C1 segment of cervical spinal cord (tissue), 14 donors: ENCODE measurements around the gene SCGB1A1.
A peak's percentile ranks its signal among the peaks of the same experiment; 100 is the strongest.

ENCODE experiments used
- DNase-seq, 14 donors: peaks; one replicate each; lab custom pipeline; 2025; lab: John Stamatoyannopoulos, UW

Gene SCGB1A1

GRCh38 chr11:62420882-62421281, 2.0 kb downstream of the SCGB1A1 start:
- DNase-seq: no peak

DNA sequence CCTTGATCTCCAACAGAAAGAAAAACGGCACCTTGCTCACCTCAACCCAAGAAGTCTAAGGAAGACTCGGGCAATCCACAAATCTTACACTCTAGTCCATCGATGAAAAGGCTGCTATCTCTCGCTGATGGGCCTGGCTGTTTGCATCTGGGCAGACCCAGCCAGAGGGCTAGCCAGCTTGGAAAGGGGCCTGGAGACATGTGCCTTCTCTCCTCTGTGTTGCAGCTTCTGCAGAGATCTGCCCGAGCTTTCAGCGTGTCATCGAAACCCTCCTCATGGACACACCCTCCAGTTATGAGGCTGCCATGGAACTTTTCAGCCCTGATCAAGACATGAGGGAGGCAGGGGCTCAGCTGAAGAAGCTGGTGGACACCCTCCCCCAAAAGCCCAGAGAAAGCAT, 3.2 kb downstream of the SCGB1A1 start:
- no peak for DNase-seq

DNA sequence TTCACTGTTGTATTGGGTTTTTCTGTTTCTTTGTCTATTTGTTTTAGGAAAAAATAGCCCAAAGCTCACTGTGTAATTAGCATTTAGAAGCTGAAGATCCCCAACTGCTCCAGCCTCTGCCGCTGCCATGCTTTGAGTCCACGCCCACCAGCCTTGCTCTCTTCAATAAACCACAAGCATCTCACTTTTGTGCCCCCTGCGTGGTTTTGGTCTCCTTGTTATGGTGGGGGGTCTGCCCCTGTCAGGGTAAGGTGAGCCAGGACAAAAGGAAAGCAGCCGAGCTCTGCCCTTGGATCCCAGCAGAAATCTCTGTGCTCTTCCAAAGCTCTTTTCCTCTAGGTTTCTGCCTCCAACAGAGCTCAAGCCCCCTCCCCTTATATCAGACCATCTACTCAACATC, 4.2 kb downstream of the SCGB1A1 start:
- no peak for DNase-seq

DNA sequence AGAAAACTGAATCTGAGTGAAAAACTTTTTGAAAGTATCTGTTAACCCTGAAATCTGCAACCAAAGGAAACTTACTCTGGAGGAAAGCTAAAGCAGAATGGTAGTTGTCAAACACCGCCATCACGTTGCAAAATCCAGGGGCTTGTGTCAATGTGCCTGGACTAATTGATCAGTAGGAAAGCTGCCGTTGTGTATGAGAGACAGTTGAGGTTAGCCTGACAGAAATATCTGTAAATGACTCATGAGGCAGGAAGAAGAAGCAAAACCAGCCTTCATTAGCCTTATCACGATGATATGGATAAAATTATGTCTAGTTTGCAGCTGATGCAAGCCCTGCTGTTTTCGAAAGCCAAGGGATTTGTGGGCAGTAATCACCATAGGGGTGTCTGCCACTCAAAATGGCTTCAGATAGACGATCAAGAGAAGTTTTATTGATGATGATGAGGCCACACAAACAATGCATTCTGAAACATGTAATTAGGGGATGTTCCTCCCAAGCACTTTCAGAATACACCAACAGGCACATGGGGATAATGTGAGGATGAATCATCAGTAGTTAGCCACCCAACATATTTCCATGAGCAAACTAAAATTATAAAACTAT, 8.9 kb downstream of the SCGB1A1 start:
- DNase-seq: no peak

- DNase-seq: no peak
Observed at GRCh38 chr11:62428871-62429560, 10.2 kb downstream of the SCGB1A1 start.

DNA sequence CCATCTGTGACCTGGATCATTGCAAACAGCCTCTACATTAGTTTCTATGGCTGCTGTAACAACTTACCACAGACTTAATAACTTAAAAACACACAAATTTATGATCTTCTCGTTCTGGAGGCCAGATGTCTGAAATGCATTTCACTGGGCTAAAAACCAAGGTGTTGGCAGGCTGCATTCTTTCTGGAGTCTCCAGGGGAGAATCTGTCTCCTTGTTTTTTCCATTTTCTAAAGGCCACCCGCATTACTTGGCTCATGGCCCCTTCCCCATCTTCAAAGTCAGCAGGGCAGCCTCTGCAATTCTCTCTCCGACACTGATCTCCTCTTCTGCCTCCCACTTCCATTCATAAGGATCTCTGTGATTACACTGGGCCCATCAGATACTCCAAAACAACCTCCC, 11.6 kb downstream of the SCGB1A1 start:
- no peak for DNase-seq

DNA sequence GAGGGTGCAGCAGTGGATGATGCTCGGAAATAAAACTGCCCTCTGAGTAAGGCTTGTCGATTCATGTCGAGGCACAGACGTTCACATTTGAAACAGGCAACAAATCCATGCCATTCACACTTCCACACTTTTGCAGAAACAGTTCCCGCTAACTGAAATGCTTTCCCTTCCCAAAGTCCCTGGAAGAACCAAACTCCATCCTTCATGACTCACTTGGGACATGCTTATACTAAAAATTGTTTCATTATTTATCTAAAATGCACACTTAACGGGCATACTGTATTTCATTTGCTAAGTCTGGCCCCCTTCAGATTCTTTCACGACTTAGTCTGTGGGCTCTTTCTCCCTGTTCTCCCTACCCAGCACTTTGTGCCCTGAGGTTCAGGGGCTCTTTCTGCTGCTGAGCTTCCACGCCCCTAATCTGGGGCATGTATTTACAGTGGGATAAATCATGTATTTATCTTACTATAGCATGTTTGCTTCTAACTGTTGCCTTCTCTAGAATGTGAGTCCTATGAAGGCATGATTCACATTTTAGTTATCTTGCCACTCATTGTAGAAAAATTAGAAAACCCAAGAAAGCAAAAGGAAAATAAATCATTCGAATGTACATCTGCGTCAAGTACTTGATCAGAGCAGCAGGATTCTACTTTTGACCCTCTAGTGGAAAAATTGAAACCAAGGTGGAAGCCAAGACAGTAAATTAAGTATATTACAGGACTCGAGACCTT, 12.5 kb downstream of the SCGB1A1 start:
- DNase-seq: no peak

DNA sequence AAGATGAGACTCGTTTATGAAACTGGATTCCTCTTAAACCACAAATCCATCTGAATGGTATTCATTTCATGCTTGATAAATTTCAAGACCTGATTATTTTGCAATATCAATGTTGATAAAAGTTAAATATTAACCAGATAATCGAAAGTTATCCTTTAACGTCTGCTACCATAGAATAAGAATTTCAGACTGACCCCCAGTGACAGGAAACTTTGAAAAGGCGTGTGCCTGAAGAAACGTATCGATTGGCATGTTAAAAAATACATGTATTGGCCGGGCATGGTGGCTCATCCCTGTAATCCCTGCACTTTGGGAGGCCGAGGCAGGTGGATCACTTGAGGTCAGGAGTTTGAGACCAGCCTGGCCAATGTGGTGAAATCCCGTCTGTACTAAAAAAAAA, 13.9 kb downstream of the SCGB1A1 start:
- DNase-seq: no peak

DNA sequence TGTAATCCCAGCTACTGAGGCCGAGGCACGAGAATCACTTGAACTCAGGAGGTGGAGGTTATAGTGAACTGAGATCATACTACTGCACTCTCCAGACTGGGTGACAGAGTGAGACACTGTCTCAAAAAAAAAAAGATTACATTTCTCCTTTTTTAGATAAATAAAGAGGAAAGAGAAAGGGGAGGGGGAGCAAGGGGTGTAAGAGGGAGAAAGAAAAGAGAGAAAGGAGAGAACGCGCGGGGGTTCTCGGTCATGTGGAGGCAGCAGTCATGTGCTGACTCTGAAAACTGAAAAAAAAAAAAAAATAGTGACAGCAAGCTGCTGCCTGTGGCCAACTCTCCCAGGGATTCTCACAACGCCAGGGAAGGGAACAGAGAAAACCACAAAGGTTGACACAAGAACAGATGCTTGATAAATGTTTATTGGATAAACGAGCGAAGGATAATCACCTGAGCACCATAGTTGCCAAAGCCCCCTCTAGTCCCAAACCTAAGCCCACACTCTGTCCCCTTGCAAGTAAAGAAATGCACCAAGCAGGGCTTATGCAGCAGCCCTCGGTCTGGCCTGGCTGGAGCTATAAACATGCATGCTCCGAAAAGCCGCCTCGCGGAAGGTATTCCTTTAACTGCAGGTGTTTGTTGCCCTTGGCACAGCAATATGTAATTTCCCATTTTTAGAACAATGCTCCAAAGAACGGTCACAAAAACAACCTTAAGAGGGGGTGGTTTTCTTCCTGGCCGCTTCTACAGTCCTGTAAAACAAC, 14.5 kb downstream of the SCGB1A1 start:
- DNase-seq: no peak

GRCh38 chr11:62433904-62434276, 15.1 kb downstream of the SCGB1A1 start:
- DNase-seq: no peak

DNA sequence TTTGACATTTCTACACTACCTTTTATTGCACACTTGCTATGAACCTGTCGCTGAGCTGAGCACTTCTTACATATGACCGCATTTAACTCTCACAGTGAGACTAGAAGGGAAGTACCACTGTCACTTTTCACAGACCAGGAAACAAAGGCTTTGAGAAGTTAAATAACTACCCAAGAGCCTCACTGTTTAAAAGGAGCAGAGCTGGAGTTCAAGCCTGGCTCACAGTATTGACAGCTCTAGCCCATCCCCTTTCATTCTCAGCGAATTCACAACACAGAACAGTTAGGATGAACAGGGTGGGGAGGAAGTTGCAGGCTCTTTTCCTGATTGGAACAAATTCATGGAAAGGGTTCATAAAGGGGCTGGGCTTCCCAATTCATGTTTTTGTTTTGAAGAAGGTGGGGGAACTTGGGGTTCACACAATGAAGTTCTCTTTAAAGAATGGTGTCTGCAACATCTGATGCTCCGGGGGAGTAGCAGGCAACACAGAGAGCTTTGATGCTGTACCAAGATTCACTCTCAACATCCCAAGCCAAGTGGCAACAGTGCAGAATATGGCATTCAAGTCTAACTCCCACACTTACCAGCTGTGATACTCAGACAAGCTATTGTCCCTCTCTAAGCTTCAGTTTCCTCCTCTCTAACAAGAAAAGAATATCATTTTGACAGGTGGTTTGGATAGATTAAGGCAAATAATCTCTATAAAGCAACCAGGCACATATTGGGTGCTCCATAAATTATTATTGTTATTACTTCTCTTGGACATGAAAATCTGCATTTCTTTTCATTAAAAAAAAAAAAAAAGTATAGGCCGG, 17.2 kb downstream of the SCGB1A1 start:
- DNase-seq: peak in 1 of 14 donors; percentile 13

- no peak for DNase-seq
Observed at GRCh38 chr11:62437616-62438015, 18.8 kb downstream of the SCGB1A1 start.

- DNase-seq: no peak
Observed at GRCh38 chr11:62438641-62439040, 19.8 kb downstream of the SCGB1A1 start.

DNA sequence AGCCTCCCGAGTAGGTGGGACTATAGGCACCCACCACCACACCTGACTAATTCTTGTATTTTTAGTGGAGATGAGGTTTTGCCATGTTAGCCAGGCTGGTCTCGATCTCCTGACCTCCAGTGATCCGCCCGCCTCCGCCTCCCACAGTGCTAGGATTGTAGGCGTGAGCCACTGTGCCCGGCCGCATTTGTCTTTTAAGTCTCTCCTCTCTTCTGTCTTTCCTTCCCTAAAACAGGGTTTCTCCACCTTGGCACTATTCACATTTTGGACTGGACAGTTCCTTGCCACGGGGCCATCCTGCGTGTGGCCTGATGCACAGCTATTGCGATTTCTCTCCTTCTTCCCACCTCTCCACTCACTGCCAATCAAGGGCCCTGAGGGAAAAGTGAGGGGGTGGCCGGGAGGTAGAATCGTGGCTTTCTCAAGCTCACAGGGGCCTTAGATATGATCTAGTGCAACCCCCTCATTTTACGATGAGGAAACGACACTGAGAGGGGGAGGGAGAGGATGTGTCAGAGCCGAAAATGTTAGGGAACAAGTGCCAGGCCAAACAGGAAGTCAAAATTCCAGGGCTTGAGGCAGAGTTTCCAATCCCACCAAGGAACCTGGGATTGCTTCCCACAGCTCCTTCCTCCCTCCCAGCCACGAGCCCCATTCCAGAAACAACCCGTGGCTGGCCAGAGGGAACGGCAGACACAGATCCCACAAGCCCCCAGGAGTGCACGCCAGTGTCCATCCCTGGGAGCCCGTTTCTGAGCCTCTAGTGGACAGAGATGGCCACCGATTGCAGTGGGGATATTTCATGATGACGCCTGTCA, 21.2 kb downstream of the SCGB1A1 start:
- no peak for DNase-seq

- DNase-seq: peak in 3 of 14 donors; percentile 28 to 46 (median 29)
Observed at GRCh38 chr11:62443390-62444235, 24.8 kb downstream of the SCGB1A1 start.

- DNase-seq: peak in 12 of 14 donors; percentile 58 to 81 (median 67)
Observed at GRCh38 chr11:62444236-62444833, 25.5 kb downstream of the SCGB1A1 start.

GRCh38 chr11:62444835-62445234, 26.0 kb downstream of the SCGB1A1 start:
- DNase-seq: peak in 1 of 14 donors; percentile 66

GRCh38 chr11:62445314-62445740, 26.5 kb downstream of the SCGB1A1 start:
- DNase-seq: peak in 2 of 14 donors; percentile 29 to 39

DNA sequence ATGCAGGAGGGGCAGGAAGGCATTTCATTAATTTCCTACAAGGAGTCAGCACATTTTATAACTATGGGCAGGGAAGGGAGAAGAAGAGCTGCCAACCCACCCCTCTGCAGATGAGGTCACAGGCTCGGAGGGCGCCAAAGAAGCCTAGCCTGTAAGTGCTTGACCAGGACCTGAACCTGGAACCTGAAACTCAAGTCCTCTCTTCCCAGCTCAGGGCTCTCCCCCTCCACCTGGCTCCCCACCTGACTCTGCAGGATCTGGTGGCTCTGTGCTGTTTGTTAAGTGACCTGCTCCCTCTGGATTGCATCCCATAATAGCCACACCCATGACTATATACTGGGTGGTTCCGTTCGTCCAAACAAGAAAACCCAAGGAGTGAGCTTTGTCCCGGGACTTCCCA, 27.3 kb downstream of the SCGB1A1 start:
- no peak for DNase-seq
